MM.1S (cell line): Measurements from ENCODE around the gene PRKCH.

ENCODE experiments used
- DNase-seq: peaks from one replicate; pipeline ENCODE4 v3.0.0-alpha.2; 2015
- H2AFZ ChIP-seq: fragments of 300-600 bp; sonication (generic); 2 replicates; pipeline ENCODE4 v1.6.0; 2016; ENCODE audit warnings: antibody characterized with exemption, low read length
- H3F3A ChIP-seq: fragments of 300-600 bp; sonication (generic); 2 replicates; pipeline ENCODE4 v1.6.1; 2016; ENCODE audit warnings: mild to moderate bottlenecking, antibody characterized with exemption, low read length, moderate library complexity, mixed read lengths; ENCODE audit not compliant: insufficient read depth
- H3K27ac ChIP-seq: fragments of 300-600 bp; sonication (generic); 2 replicates; pipeline ENCODE4 v1.5.1; 2016; ENCODE audit warnings: mild to moderate bottlenecking, low read length
- H3K27me3 ChIP-seq: fragments of 300-600 bp; sonication (generic); replicated peaks from 2 replicates; pipeline ENCODE4 v1.6.0; 2016; ENCODE audit warnings: low read length; ENCODE audit not compliant: insufficient read depth
- H3K36me3 ChIP-seq: fragments of 300-600 bp; sonication (generic); replicated peaks from 2 replicates; pipeline ENCODE4 v1.6.1; 2016; ENCODE audit warnings: mild to moderate bottlenecking, low read length, mixed read lengths; ENCODE audit not compliant: insufficient read depth
- H3K4me1 ChIP-seq: fragments of 300-600 bp; sonication (generic); 2 replicates; pipeline ENCODE4 v1.6.1; 2016; ENCODE audit warnings: low read length, mixed read lengths
- H3K4me2 ChIP-seq: fragments of 300-600 bp; sonication (generic); 2 replicates; pipeline ENCODE4 v1.6.0; 2016; ENCODE audit warnings: low read depth, low read length
- H3K4me3 ChIP-seq: fragments of 300-600 bp; sonication (generic); 2 replicates; pipeline ENCODE4 v1.5.1; 2016; ENCODE audit warnings: low read length, mixed read lengths
- H3K79me2 ChIP-seq: fragments of 300-600 bp; sonication (generic); 2 replicates; pipeline ENCODE4 v1.6.1; 2016; ENCODE audit warnings: mixed run types, low read length, mixed read lengths
- H3K9ac ChIP-seq: fragments of 300-600 bp; sonication (generic); 2 replicates; pipeline ENCODE4 v1.6.1; 2016; ENCODE audit warnings: low read length, mixed read lengths
- H3K9me2 ChIP-seq: fragments of 300-600 bp; sonication (generic); replicated peaks from 2 replicates; pipeline ENCODE4 v1.6.1; 2016; ENCODE audit warnings: mild to moderate bottlenecking, low read length, mixed read lengths; ENCODE audit not compliant: insufficient read depth
- H3K9me3 ChIP-seq: fragments of 300-600 bp; sonication (generic); replicated peaks from 2 replicates; pipeline ENCODE4 v1.6.1; 2016; ENCODE audit warnings: mild to moderate bottlenecking, low read length, mixed read lengths; ENCODE audit not compliant: insufficient read depth
- H4K20me1 ChIP-seq: fragments of 300-600 bp; sonication (generic); 2 replicates; pipeline ENCODE4 v1.6.1; 2016; ENCODE audit warnings: mild to moderate bottlenecking, low read length, moderate library complexity, mixed read lengths; ENCODE audit not compliant: insufficient read depth
- CTCF ChIP-seq: fragments of 300-600 bp; sonication (generic); IDR thresholded peaks from 2 replicates; pipeline ENCODE4 v1.5.1; 2016; ENCODE audit warnings: antibody characterized with exemption, low read length, mixed read lengths
- EZH2 ChIP-seq: fragments of 300-600 bp; sonication (generic); optimal IDR thresholded peaks from 2 replicates; pipeline ENCODE3; 2017; ENCODE audit warnings: low read depth, mild to moderate bottlenecking, antibody characterized with exemption, low read length, mixed read lengths
- EZH2phosphoT487 ChIP-seq: fragments of 300-600 bp; sonication (generic); IDR thresholded peaks from 2 replicates; pipeline ENCODE4 v1.6.1; 2018; ENCODE audit warnings: antibody characterized with exemption, low read length

PRKCH gene

GRCh38 chr14:61344437-61345150, 23.2 kb downstream of the PRKCH start:
- Histone ChIP-seq H3K27ac (no peak overlapping the region), H3K4me2 (no peak overlapping the region), H3K36me3 (no peaks in the 10 kb centered on the region), H3K27me3 (no peaks in the 10 kb centered on the region), H3K9me2 (no peaks in the 10 kb centered on the region), H3K9me3 (no peaks in the 10 kb centered on the region), H3K4me1 (no peaks in the 10 kb centered on the region), H2AFZ (no peak overlapping the region), H3K79me2 (no peaks in the 10 kb centered on the region), H4K20me1 (no peaks in the 10 kb centered on the region), H3F3A (no peaks in the 10 kb centered on the region), H3K9ac (no peak overlapping the region), H3K4me3 (no peak overlapping the region)
- no peak for DNase-seq
- TF ChIP-seq CTCF (no peak), EZH2phosphoT487 (no peak), EZH2 (no peak)

GRCh38 chr14:61345151-61345482, 23.7 kb downstream of the PRKCH start:
- Histone ChIP-seq H3K27ac (no peak overlapping the region), H3K9me2 (no peaks in the 10 kb centered on the region), H3K9me3 (no peaks in the 10 kb centered on the region), H3K36me3 (no peaks in the 10 kb centered on the region), H3K4me1 (no peaks in the 10 kb centered on the region), H3K4me3 (no peak overlapping the region), H3K79me2 (no peaks in the 10 kb centered on the region), H3K9ac (no peak overlapping the region), H3F3A (no peaks in the 10 kb centered on the region), H3K4me2 (no peak overlapping the region), H2AFZ (no peak overlapping the region), H3K27me3 (no peaks in the 10 kb centered on the region), H4K20me1 (no peaks in the 10 kb centered on the region)
- TF ChIP-seq CTCF (no peak), EZH2 (no peak), EZH2phosphoT487 (no peak)
- DNase-seq: no peak

- Histone ChIP-seq H3K4me3 (no peak overlapping the region), H3K4me1 (no peaks in the 10 kb centered on the region), H2AFZ (no peak overlapping the region), H3K9me2 (no peaks in the 10 kb centered on the region), H3F3A (no peaks in the 10 kb centered on the region), H3K9me3 (no peaks in the 10 kb centered on the region), H3K27me3 (no peaks in the 10 kb centered on the region), H3K4me2 (no peak overlapping the region), H3K79me2 (no peaks in the 10 kb centered on the region), H3K36me3 (no peaks in the 10 kb centered on the region), H3K9ac (no peak overlapping the region), H4K20me1 (no peaks in the 10 kb centered on the region), H3K27ac (no peak overlapping the region)
- no peak for DNase-seq
- TF ChIP-seq EZH2phosphoT487 (no peak), CTCF (no peak), EZH2 (no peak)
Observed at GRCh38 chr14:61346221-61346620, 24.8 kb downstream of the PRKCH start.
